RWPE2 (cell line): ENCODE results near the gene MT1A.
"Not testable (repeated sequence)": the region's sequence is repeated elsewhere in the genome, so short reads cannot be mapped to it uniquely, and the experiment has no call there.

Experiments
- ATAC-seq: fragments of 200-7000 bp; cut with Tn5 transposase; 3 replicates; pipeline ENCODE4 v1.9.1; 2021; ENCODE audit warnings: low read depth
- DNase-seq: peaks from one replicate; pipeline ENCODE4 v3.0.0-alpha.2; 2020; ENCODE audit warnings: low spot score
- H3K27ac ChIP-seq: fragments of 450-650 bp; 2 replicates; pipeline ENCODE4 v1.5.1; 2017; ENCODE audit warnings: mild to moderate bottlenecking; ENCODE audit not compliant: poor library complexity, severe bottlenecking
- H3K27me3 ChIP-seq: fragments of 250-450 bp; sonication (Bioruptor Pico); 2 replicates; pipeline ENCODE4 v1.5.1; 2021; ENCODE audit warnings: mild to moderate bottlenecking, moderate library complexity; ENCODE audit not compliant: insufficient read depth, poor library complexity, severe bottlenecking
- H3K36me3 ChIP-seq: fragments of 250-450 bp; sonication (Bioruptor Pico); 2 replicates; pipeline ENCODE4 v1.5.1; 2020; ENCODE audit warnings: low read depth, mild to moderate bottlenecking, moderate library complexity
- H3K4me1 ChIP-seq: fragments of 250-450 bp; sonication (Bioruptor Pico); 2 replicates; pipeline ENCODE4 v1.5.1; 2021; ENCODE audit warnings: mild to moderate bottlenecking, moderate library complexity; ENCODE audit not compliant: insufficient read depth, poor library complexity, severe bottlenecking
- H3K4me3 ChIP-seq: fragments of 250-450 bp; sonication (Bioruptor Pico); 2 replicates; pipeline ENCODE4 v1.5.1; 2021; ENCODE audit warnings: mild to moderate bottlenecking, moderate library complexity; ENCODE audit not compliant: severe bottlenecking
- H3K9me3 ChIP-seq: fragments of 250-450 bp; sonication (Bioruptor Pico); 2 replicates; pipeline ENCODE4 v1.5.1; 2021; ENCODE audit warnings: mild to moderate bottlenecking, moderate library complexity; ENCODE audit not compliant: severe bottlenecking
- TF ChIP-seq, protein P1 (sequence below): fragments of 450-650 bp; IDR thresholded peaks from one replicate; pipeline ENCODE4 v1.5.1; 2017; ENCODE audit warnings: mild to moderate bottlenecking, moderate library complexity; ENCODE audit not compliant: poor library complexity, severe bottlenecking

MT1A gene

DNA sequence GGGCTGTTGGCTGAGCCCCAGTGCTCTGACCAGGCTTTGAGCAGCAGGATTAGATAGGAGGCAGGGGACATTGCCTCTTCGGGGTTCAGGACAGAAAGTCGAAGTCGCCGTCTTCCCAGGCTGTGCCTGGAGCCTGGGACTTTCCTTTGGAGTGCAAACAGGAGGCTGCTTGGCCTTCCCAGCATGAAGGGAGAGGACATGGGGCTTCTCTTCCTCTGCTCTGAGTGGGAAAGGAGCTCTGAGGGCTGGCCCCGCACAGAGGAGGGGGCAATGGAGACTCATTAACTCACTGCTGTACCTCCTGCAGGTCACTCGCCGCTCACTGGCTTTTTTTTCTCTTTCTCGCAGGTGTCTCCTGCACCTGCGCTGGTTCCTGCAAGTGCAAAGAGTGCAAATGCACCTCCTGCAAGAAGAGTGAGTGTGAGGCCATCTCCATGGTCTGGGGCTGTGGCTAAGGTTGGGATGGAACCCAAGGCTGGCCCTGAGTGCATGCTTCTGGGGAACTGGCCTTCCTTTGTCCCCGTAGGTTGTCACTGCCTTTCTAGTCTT is 19.9 kb downstream of the MT1A start:
- H3K36me3 ChIP-seq = no peaks in the 10 kb centered on the region
- H3K4me1 ChIP-seq = peaks cover 3% of the 10 kb centered on the region
- DNase-seq (no peak), ATAC-seq (no peak)
- H3K4me3 ChIP-seq = peak overlapping the region; percentile 42
- TF ChIP-seq, protein P1, sequence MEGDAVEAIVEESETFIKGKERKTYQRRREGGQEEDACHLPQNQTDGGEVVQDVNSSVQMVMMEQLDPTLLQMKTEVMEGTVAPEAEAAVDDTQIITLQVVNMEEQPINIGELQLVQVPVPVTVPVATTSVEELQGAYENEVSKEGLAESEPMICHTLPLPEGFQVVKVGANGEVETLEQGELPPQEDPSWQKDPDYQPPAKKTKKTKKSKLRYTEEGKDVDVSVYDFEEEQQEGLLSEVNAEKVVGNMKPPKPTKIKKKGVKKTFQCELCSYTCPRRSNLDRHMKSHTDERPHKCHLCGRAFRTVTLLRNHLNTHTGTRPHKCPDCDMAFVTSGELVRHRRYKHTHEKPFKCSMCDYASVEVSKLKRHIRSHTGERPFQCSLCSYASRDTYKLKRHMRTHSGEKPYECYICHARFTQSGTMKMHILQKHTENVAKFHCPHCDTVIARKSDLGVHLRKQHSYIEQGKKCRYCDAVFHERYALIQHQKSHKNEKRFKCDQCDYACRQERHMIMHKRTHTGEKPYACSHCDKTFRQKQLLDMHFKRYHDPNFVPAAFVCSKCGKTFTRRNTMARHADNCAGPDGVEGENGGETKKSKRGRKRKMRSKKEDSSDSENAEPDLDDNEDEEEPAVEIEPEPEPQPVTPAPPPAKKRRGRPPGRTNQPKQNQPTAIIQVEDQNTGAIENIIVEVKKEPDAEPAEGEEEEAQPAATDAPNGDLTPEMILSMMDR = no peak
- H3K27ac ChIP-seq = no peak overlapping the region
- H3K27me3 ChIP-seq = no peaks in the 10 kb centered on the region
- H3K9me3 ChIP-seq = no peaks in the 10 kb centered on the region

DNA sequence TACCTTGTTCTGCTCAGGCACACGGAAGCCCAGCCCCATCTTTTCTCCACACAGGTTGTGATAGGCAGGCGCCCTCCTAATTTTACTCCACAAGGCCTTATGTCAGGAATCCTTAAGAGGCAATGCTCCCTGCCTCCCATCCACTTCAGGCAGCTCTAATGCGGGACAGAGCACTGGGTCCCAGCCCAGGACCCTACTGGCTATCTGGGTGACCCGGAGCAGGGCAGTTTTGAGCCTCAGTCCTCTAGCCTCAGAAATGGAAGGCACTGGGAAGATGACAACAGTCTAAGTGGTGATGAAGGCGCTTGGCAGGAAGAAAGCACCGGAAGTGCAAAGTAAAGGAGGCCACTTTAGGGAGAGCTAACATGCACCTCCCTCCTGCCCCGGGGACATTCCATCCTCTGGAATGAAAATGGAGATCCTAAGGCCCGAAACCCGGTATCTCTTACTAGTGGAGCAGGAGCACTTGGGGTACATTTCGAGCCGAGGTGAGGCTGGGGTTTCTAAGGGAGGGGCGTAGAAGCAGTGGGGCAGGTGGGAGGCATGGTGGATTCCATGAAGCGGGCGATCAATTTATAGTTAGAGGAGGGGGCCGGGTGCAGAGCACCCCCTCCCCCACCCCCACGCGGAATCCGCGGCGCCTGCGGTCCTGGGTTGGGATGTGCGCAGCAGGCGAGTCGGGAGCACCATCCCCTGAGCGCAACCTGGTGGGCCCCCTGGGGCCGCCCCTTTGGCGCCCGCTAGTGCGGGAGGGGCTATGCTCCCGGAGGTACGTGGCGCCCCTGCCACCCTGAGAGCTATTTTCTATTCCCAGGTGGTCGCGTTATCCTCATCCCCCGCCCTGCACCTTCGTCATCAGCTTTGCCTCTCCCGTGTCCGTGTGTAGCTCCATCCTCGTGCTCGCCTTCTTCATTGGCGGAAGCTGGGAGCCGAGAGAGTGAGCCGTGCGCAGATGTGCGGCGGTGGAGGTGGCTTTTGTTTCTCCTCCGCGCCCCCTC is 24.2 kb downstream of the MT1A start:
- TF ChIP-seq, protein P1 = no peak
- no peaks in the 10 kb centered on the region for H3K36me3 ChIP-seq
- no peak overlapping the region for H3K27ac ChIP-seq
- ATAC-seq (no peak), DNase-seq (no peak)
- H3K27me3 ChIP-seq = no peaks in the 10 kb centered on the region
- no peaks in the 10 kb centered on the region for H3K4me1 ChIP-seq
- H3K4me3 ChIP-seq = no peak overlapping the region
- no peaks in the 10 kb centered on the region for H3K9me3 ChIP-seq

DNA sequence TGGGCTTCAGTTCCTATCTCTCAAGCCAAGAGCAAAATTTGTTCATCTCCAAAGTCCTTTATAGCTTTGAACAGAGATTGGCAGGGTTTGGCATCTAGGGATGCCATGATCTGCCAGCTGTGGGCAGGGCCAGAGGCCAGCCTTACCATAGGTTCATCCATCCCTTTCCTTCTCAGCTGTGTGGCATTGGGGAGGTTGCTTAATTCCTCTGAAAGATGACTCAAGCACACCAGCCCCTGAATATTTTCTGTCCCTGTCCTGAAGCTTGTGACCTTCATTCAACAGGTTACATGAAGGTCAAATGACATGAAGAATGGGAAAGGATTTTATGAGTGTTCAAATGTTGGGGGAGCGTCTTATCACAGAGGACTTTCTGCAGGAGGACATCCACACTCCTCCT is 26.0 kb downstream of the MT1A start:
- no peaks in the 10 kb centered on the region for H3K4me1 ChIP-seq
- no peaks in the 10 kb centered on the region for H3K27me3 ChIP-seq
- TF ChIP-seq, protein P1 = no peak
- no peaks in the 10 kb centered on the region for H3K36me3 ChIP-seq
- no peaks in the 10 kb centered on the region for H3K9me3 ChIP-seq
- no peak overlapping the region for H3K4me3 ChIP-seq
- ATAC-seq (no peak), DNase-seq (no peak)
- H3K27ac ChIP-seq = no peak overlapping the region

DNA sequence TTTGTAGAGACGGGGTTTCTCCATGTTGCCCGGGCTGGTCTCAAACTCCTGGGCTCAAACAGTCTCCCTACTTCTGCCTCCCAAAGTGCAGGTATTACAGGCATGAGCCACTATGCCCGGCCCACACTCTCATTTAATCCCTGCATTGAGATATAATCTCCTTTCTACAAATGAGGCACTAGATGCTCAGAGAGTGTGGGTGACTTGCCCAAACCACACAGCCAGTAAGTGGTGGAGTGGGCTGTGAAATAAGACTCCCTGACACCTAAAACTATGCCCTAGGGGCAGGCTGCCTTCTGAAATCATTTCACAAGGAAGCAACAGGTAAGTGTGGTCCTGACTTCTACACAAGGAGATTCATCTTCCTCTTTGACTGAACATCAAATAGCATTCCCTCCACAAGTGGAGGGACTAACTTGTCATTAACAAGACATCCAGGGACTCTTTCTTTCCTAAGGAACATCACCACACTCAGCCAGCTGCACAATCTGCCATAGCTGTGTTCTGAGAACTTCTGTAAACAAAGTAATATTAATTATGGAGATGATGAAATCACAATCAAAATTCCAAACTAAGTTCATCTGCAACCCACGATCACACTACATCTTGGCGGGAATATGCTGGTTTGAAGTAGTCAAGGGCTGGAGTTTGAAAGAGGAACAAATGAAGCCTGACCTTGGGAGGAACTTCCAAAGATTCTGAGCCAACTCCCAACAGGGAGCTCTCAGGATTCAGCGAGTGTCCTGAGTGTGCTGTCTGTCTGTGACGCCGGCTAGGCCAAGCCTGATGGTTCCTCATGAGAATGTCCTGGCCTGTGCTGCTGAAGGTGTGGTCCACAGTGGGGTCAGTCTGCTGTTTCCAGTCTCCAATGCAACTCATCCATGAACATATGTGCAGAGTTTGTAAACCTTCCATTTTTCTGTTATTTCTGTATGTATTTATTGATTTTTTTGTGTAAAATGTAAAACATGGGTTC is 27.1 kb downstream of the MT1A start:
- not testable (repeated sequence) for DNase-seq, H3K27ac ChIP-seq, H3K27me3 ChIP-seq

More for the DNA sequence above, 27.1 kb downstream of the MT1A start:
- ATAC-seq = peak; percentile 49; the same call in 2 of the 3 replicates
- H3K4me3 ChIP-seq, H3K36me3 ChIP-seq, H3K9me3 ChIP-seq, H3K4me1 ChIP-seq: not testable (repeated sequence)
